HG03432 (cell line): Measurements from ENCODE around the gene SERTAD2.

Source experiments
- ATAC-seq: cut with Tn5 transposase; IDR thresholded peaks from one replicate; pipeline ENCODE4 v1.9.1; 2021; ENCODE audit warnings: mild to moderate bottlenecking, moderate library complexity; ENCODE audit not compliant: unreplicated experiment

SERTAD2 gene

DNA sequence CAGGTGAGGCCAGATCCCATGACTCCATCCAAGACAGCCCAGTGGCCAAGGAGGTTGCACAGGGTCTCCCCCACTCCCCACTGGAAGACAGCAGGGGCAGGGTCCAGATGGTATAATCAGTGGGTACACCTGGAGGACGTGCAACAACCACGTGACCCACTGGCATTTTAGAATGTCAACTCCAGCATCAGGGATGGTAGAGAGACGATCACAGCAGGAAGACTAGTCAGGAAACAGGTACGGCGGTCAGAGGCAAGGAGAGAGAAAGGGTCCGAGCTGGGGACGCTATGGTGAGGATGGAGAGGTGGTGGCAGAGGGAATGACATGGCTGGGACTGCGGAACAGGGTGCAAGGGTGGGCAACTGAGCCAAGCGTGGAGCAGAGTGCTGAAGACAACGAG is 23.0 kb downstream of the SERTAD2 start:
- no peak for ATAC-seq

- no peak for ATAC-seq
Measured at GRCh38 chr2:64629875-64630274, 23.8 kb downstream of the SERTAD2 start.

GRCh38 chr2:64629329-64629781 is 24.4 kb downstream of the SERTAD2 start:
- no peak for ATAC-seq

DNA sequence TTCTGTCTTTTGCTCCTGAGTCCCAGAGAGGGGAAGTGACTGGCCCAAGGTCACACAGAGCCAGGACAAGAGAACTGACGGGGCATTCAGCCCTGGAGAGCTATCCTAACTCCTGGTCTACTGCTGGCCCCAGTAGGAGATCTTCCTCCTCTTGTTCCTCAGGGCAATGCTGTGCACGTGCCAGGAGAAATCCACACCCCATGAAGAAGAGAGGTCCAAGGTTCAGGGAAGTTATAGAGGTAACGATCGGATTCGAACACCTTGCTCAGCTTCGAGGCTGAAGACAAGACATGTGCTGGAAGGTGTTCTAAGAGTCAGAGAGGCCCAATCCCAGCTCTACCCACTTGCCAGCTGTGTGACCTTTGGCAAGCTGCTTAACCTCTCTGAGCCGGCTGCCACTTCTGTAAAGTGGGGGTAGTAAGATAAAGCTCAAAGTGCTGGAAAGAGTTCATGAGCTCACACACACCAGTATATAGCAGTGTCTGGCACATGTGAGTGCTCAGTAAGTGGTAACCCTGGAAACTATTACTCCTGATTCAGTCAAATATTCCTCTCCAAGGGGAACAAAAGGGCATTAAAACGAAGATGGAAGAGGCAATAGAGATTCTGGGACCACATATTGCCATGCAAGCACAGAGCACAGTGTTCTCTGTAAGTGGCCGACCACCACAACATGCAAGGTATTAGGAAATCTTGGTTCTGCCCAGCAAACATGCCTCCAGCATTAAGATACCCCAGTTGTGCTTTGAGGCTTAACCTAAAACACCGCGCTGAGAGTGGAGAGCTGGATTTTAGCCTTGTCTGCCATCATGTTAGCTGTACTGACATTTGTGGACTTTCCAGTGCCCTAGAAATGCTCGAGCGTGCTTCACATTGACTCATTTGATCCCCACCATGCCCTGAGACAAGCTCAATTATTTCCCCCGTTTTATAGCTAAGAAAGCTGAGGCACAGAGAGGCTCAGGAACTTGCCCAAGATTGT is 25.6 kb downstream of the SERTAD2 start:
- ATAC-seq, result no peak

- ATAC-seq, result no peak
Measured at GRCh38 chr2:64626963-64627760, 26.6 kb downstream of the SERTAD2 start.

DNA sequence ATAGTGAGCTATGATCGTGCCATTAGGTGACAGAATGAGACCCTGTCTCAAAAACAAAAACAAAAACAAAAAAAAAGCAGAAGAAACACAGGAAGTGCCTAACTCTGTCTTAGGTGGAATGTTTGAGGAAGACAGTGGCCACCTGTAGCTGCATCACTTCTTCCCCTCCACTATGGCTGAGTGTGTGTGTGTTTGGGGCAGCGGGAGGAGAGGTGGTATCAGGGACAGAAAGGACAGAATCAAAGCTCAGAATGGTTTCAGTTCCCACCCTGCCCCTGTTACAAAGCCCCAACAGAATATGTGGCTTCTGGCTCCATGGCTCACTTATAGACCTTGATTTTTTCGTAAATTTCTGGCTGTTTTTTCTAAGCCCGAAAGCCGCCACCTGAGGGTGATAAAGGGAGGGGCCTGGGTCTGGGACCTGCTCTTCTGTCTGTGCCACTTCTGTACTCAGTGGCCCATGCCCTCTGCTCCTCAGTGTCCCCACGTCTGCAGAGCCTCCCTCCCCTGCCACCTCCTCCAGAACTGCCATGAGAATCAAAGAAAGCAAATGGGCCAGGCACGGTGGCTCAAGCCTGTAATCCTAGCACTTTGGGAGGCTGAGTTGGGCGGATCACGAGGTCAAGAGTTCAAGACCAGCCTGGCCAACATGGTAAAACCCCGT is 27.4 kb downstream of the SERTAD2 start:
- no peak for ATAC-seq

GRCh38 chr2:64625299-64626145 is 28.2 kb downstream of the SERTAD2 start:
- no peak for ATAC-seq

GRCh38 chr2:64624862-64625261 is 28.9 kb downstream of the SERTAD2 start:
- no peak for ATAC-seq

GRCh38 chr2:64624108-64624610 is 29.6 kb downstream of the SERTAD2 start:
- ATAC-seq, result no peak

- no peak for ATAC-seq
Measured at GRCh38 chr2:64623242-64623850, 30.4 kb downstream of the SERTAD2 start.

- ATAC-seq, result no peak
Measured at GRCh38 chr2:64622443-64623241, 31.1 kb downstream of the SERTAD2 start.

DNA sequence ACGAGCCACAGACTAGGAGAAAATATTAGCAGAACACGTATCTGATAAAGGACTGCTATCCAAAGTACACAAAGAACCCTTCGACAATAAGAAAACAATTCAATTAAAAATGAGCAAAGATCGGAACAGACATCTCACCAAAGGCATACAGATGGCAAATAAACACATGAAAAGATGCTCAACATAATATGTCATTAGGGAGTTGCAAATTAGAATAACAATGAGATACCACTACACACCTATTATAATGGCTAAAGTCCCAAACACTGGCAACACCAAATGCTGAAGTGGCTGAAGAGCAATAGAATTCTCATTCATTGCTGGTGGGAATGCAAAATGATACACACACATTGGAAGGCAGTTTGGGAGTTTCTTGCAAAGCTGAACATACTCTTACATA is 33.1 kb downstream of the SERTAD2 start:
- no peak for ATAC-seq

DNA sequence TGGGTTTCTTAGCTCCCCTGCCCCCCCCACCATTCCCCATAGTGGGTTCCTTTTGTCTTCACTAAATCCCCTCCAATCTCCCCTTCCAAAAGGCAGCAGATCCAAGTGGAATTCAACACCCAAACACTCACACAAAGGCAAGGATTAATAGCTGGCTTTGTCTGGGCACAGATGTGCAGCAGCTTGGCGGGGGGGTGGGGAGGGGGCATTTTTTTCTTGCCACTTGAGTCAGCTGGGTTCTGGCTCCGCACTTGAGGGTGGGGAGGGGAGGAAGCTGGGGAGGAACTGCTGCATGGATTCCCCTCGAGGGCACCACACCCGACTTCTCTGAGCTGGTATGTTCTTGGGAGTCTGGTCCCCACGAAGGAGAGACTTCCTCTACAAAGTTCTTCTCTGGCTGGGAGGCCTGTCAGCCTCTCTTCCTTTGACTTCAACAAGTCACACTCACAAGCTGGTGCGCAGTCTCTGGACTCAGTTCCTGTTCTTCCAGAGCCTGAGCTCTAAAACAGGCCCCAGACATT is 36.0 kb downstream of the SERTAD2 start:
- ATAC-seq, result no peak

DNA sequence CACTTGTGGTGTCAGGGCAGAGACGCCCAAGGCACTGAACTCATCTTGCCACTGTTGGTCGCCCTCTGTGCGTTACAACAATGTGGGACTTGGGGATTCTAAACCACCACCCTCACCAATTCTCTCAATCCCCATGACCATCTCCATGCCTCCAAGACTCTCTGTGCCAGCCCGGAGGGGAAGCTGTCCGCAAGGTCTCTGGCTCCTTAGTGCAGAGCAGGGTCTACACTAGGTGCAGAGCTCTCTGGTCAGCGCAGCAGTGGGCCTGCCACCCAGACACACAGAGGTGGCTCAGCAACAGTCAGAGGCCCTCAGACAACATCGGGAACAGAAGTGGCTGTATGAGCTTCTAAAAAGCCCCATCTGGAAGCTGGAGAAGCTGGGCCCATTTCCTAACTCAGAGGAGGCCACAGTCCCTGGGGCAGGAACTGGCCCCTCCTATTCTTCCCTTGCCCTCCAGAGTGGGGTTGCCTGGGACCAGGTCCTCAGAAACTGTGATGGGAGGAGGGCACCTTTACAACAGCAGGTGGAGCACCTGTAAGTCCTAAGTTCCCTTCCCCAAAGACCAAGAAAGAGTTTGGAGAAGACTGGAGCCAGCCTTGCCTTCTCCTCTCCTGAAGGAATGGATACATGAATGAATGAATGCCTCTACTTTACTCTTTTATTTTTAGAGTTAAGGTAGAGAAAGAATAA is 37.7 kb downstream of the SERTAD2 start:
- no peak for ATAC-seq

- no peak for ATAC-seq
Measured at GRCh38 chr2:64615192-64615763, 38.4 kb downstream of the SERTAD2 start.

GRCh38 chr2:64613276-64613675 is 40.4 kb downstream of the SERTAD2 start:
- ATAC-seq, result no peak

DNA sequence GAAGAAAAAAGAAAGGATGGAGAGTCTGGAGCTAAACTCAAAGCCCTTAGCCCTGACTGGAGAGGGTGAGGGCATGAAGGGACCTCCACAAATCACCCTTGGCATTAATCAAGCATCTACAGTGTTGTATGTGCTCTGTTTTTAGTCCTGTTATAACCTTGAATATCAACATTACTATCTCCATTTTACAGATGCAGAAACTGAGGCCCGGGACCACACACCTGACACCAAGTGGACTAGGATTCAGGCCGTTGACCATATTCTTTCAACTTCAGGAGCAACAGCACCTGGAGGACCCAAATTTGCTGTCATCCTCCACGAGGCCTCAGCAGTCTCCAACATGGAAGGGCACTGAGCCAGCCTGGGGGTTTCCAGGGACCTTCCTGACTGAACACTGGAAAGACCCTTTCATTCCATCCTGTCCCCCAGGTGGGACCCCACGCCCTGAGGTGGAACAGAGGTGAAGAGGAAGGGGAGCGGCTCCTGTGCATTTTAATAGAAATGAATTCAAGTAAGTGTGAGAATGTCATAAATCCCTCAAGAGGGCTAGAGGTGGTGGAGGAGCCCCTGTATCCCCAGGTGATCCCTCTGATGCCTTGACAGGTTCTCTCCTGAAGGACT is 41.0 kb downstream of the SERTAD2 start:
- ATAC-seq, result no peak
